GM12873 (cell line): ENCODE results near the gene ZFP36L2.
A peak's percentile ranks its signal among the peaks of the same experiment; 100 is the strongest.

Experiments
- CTCF ChIP-seq: IDR thresholded peaks from 2 replicates; pipeline ENCODE4 v1.5.1; 2012; ENCODE audit warnings: low read depth, mild to moderate bottlenecking, moderate library complexity, low read length, control low read depth; ENCODE audit not compliant: insufficient read depth; ENCODE audit errors: missing control alignments

Gene ZFP36L2

GRCh38 chr2:43226558-43226954, at the start of gene ZFP36L2:
TSS of gene ZFP36L2 (minus strand) at chr2:43226606. CDS start at chr2:43226315, 291 bp downstream.
- no peak for TF ChIP-seq CTCF

GRCh38 chr2:43274721-43275120, 48.3 kb upstream of the ZFP36L2 start:
- TF ChIP-seq CTCF: no peak

GRCh38 chr2:43274055-43274454, 47.6 kb upstream of the ZFP36L2 start:
- no peak for TF ChIP-seq CTCF

- no peak for TF ChIP-seq CTCF
Observed at GRCh38 chr2:43273529-43273928, 47.1 kb upstream of the ZFP36L2 start.

GRCh38 chr2:43270930-43271615, 44.7 kb upstream of the ZFP36L2 start:
- peak; percentile 19 for TF ChIP-seq CTCF

- no peak for TF ChIP-seq CTCF
Observed at GRCh38 chr2:43270461-43270860, 44.1 kb upstream of the ZFP36L2 start.

- TF ChIP-seq CTCF: no peak
Observed at GRCh38 chr2:43269706-43270105, 43.3 kb upstream of the ZFP36L2 start.
